CD8-positive, alpha-beta memory T cell (primary cell): Measurements from ENCODE around the gene NEXMIF. TPM values are rescaled to one million over a fixed set of nuclear protein-coding genes. Genes with fewer than 3 reads are reported as not detected.
"Not testable (repeated sequence)": the region's sequence is repeated elsewhere in the genome, so short reads cannot be mapped to it uniquely, and the experiment has no call there.

Source experiments
- CTCF ChIA-PET: fragments of 350-600 bp; sonication (Branson Sonifier 250); formaldehyde crosslinking; loops from one replicate; lab custom pipeline; 2021; ENCODE audit warnings: antibody characterized with exemption; lab: Charles Lee
- POLR2A ChIA-PET: fragments of 350-600 bp; sonication (Branson Sonifier 250); formaldehyde crosslinking; loops from one replicate; lab custom pipeline; 2021; ENCODE audit warnings: antibody characterized with exemption; lab: Charles Lee
- DNase-seq, 5 donors: peaks; one replicate each; pipeline versions ENCODE4 v3.0.0 to v3.0.0-alpha.2; 2020 to 2022; ENCODE audit warnings: mixed read lengths in 1 of 5
- H3K27ac ChIP-seq: one replicate; pipeline ENCODE4 v1.7.0; 2013; ENCODE audit warnings: low read depth, mild to moderate bottlenecking, low read length, moderate library complexity
- H3K27me3 ChIP-seq: 2 replicates; pipeline ENCODE4 v1.7.0; 2013; ENCODE audit warnings: low read length, mild to moderate bottlenecking; ENCODE audit not compliant: insufficient read depth, poor library complexity, severe bottlenecking
- H3K36me3 ChIP-seq: 2 replicates; pipeline ENCODE4 v1.7.0; 2013; ENCODE audit warnings: mild to moderate bottlenecking, low read length, moderate library complexity; ENCODE audit not compliant: insufficient read depth
- H3K4me1 ChIP-seq: 2 replicates; pipeline ENCODE4 v1.7.0; 2013; ENCODE audit warnings: mild to moderate bottlenecking, low read length, moderate library complexity; ENCODE audit not compliant: insufficient read depth
- H3K4me3 ChIP-seq: 2 replicates; pipeline ENCODE4 v1.7.0; 2013; ENCODE audit warnings: mild to moderate bottlenecking, low read length
- H3K9me3 ChIP-seq: 2 replicates; pipeline ENCODE4 v1.7.0; 2013; ENCODE audit warnings: mild to moderate bottlenecking, low read length
- H3K27ac Mint-ChIP-seq, 8 donors: one replicate each; pipeline ENCODE4 v1.8.0; 2020 to 2021; ENCODE audit warnings: mixed read lengths in 8 of 8, mild to moderate bottlenecking in 6 of 8, inconsistent platforms in 3 of 8, moderate library complexity in 3 of 8
- H3K27me3 Mint-ChIP-seq, 2 donors: one replicate each; pipeline ENCODE4 v1.8.0; 2020 to 2021; ENCODE audit warnings: mixed read lengths in 2 of 2, mild to moderate bottlenecking in 1 of 2, moderate library complexity in 1 of 2
- H3K36me3 Mint-ChIP-seq, 3 donors: one replicate each; pipeline ENCODE4 v1.8.0; 2020 to 2021; ENCODE audit warnings: mixed read lengths in 3 of 3, inconsistent platforms in 1 of 3, mild to moderate bottlenecking in 1 of 3
- H3K4me1 Mint-ChIP-seq, 3 donors: one replicate each; pipeline ENCODE4 v1.8.0; 2020 to 2021; ENCODE audit warnings: mixed read lengths in 3 of 3, inconsistent platforms in 1 of 3, mild to moderate bottlenecking in 1 of 3
- H3K4me3 Mint-ChIP-seq, 7 donors: one replicate each; pipeline ENCODE4 v1.8.0; 2020 to 2021; ENCODE audit warnings: mixed read lengths in 7 of 7, mild to moderate bottlenecking in 6 of 7, moderate library complexity in 4 of 7, inconsistent platforms in 2 of 7
- H3K9me3 Mint-ChIP-seq, 5 donors: one replicate each; pipeline ENCODE4 v1.8.0; 2020 to 2022; ENCODE audit warnings: mixed read lengths in 5 of 5, mild to moderate bottlenecking in 3 of 5, moderate library complexity in 2 of 5, inconsistent platforms in 1 of 5
- polyA plus RNA-seq: library from polyadenylated mRNA; unstranded; fragments of 300-500 nt; fragmentation: Illumina TruSeq; gene quantifications from one replicate; pipeline ENCODE4 v1.2.3, GENCODE V29; 2021
- total RNA-seq, 2 experiments: library from RNA; stranded (reverse); gene quantifications; one replicate each; pipeline ENCODE4 v1.2.3, GENCODE V29; 2021

NEXMIF gene
- total and polyA plus RNA-seq, 3 experiments from 2014 or later, result 0.02 TPM; not detected in 2

GRCh38 chrX:74922922-74923543, 2.2 kb downstream of the NEXMIF start:
- POLR2A ChIA-PET, result no interaction called here

GRCh38 chrX:74911494-74911893, 13.8 kb downstream of the NEXMIF start:
- POLR2A ChIA-PET, result no interaction called here
- Histone ChIP-seq H3K9me3 (no peaks in the 10 kb centered on the region), H3K4me3 (no peak overlapping the region), H3K4me1 (no peaks in the 10 kb centered on the region), H3K36me3 (no peaks in the 10 kb centered on the region), H3K27ac (no peak overlapping the region), H3K27me3 (no peaks in the 10 kb centered on the region)
- CTCF ChIA-PET, result no interaction called here
- Mint-ChIP-seq H3K4me1 (no peaks in the 10 kb centered on the region), H3K4me3 (no peak overlapping the region), H3K27ac (no peak overlapping the region), H3K27me3 (peaks cover 0 to 8% of the 10 kb centered on the region in 2 donors), H3K36me3 (no peaks in the 10 kb centered on the region), H3K9me3 (no peaks in the 10 kb centered on the region)
- no peak for DNase-seq

More at GRCh38 chrX:74922922-74923543, 2.2 kb downstream of the NEXMIF start:
- H3K4me1 Mint-ChIP-seq, result peaks cover 6 to 12% (median 9%) of the 10 kb centered on the region in 3 donors
- H3K27me3 Mint-ChIP-seq, result peaks cover 30 to 35% of the 10 kb centered on the region in 2 donors
- no peak overlapping the region for H3K27ac Mint-ChIP-seq
- no peaks in the 10 kb centered on the region for H3K27me3 ChIP-seq
- no peaks in the 10 kb centered on the region for H3K36me3 ChIP-seq
- CTCF ChIA-PET, result no interaction called here
- no peak overlapping the region for H3K4me3 ChIP-seq
- H3K4me3 Mint-ChIP-seq, result no peak overlapping the region
- no peaks in the 10 kb centered on the region for H3K4me1 ChIP-seq
- DNase-seq, result no peak
- H3K9me3 Mint-ChIP-seq, result peaks cover 0 to 2% (median 0%) of the 10 kb centered on the region in 5 donors
- no peaks in the 10 kb centered on the region for H3K36me3 Mint-ChIP-seq
- no peak overlapping the region for H3K27ac ChIP-seq
- no peaks in the 10 kb centered on the region for H3K9me3 ChIP-seq

GRCh38 chrX:74906417-74906816, 18.8 kb downstream of the NEXMIF start:
- Histone ChIP-seq H3K27me3 (no peaks in the 10 kb centered on the region), H3K4me1 (no peaks in the 10 kb centered on the region), H3K4me3 (no peak overlapping the region), H3K9me3 (no peaks in the 10 kb centered on the region), H3K27ac (no peak overlapping the region), H3K36me3 (no peaks in the 10 kb centered on the region)
- Mint-ChIP-seq H3K4me1 (no peaks in the 10 kb centered on the region), H3K9me3 (no peaks in the 10 kb centered on the region), H3K4me3 (no peak overlapping the region), H3K27me3 (peaks cover 0 to 8% of the 10 kb centered on the region in 2 donors), H3K27ac (no peak overlapping the region), H3K36me3 (no peaks in the 10 kb centered on the region)
- DNase-seq, result no peak
- ChIA-PET CTCF (no interaction called here), POLR2A (no interaction called here)

- Histone ChIP-seq H3K27me3 (no peaks in the 10 kb centered on the region), H3K9me3 (no peaks in the 10 kb centered on the region), H3K36me3 (no peaks in the 10 kb centered on the region), H3K4me1 (no peaks in the 10 kb centered on the region), H3K4me3 (no peak overlapping the region), H3K27ac (no peak overlapping the region)
- CTCF ChIA-PET, result no interaction called here
- POLR2A ChIA-PET, result no interaction called here
- no peak for DNase-seq
- no peak overlapping the region for H3K27ac Mint-ChIP-seq
- H3K4me1 Mint-ChIP-seq, result no peaks in the 10 kb centered on the region
- peaks cover 0 to 1% of the 10 kb centered on the region in 2 donors for H3K27me3 Mint-ChIP-seq
- H3K36me3 Mint-ChIP-seq, result no peaks in the 10 kb centered on the region
- H3K4me3 Mint-ChIP-seq, result no peak overlapping the region
- no peaks in the 10 kb centered on the region for H3K9me3 Mint-ChIP-seq
Measured at GRCh38 chrX:74902806-74903205, 22.4 kb downstream of the NEXMIF start.

- CTCF ChIA-PET, result no interaction called here
- no peaks in the 10 kb centered on the region for H3K9me3 ChIP-seq
- Mint-ChIP-seq H3K4me1 (no peaks in the 10 kb centered on the region), H3K4me3 (no peak overlapping the region), H3K9me3 (no peaks in the 10 kb centered on the region), H3K27me3 (peaks cover 6 to 14% of the 10 kb centered on the region in 2 donors), H3K27ac (no peak overlapping the region), H3K36me3 (no peaks in the 10 kb centered on the region)
- H3K4me3 ChIP-seq, result no peak overlapping the region
- no peak for DNase-seq
- POLR2A ChIA-PET, result no interaction called here
- H3K27ac ChIP-seq, result no peak overlapping the region
- no peaks in the 10 kb centered on the region for H3K27me3 ChIP-seq
- H3K4me1 ChIP-seq, result no peaks in the 10 kb centered on the region
- H3K36me3 ChIP-seq, result no peaks in the 10 kb centered on the region
Measured at GRCh38 chrX:74892561-74892960, 32.7 kb downstream of the NEXMIF start.

- Histone ChIP-seq H3K4me3 (no peak overlapping the region), H3K27me3 (no peaks in the 10 kb centered on the region), H3K4me1 (no peaks in the 10 kb centered on the region), H3K36me3 (no peaks in the 10 kb centered on the region), H3K27ac (no peak overlapping the region), H3K9me3 (no peaks in the 10 kb centered on the region)
- Mint-ChIP-seq H3K27me3 (peaks cover 4 to 10% of the 10 kb centered on the region in 2 donors), H3K27ac (no peak overlapping the region), H3K4me1 (no peaks in the 10 kb centered on the region), H3K36me3 (no peaks in the 10 kb centered on the region), H3K4me3 (no peak overlapping the region), H3K9me3 (peaks cover 0 to 2% (median 0%) of the 10 kb centered on the region in 5 donors)
- POLR2A ChIA-PET, result no interaction called here
- CTCF ChIA-PET, result no interaction called here
- DNase-seq, result no peak
Measured at GRCh38 chrX:74890676-74891430, 34.4 kb downstream of the NEXMIF start.

- CTCF ChIA-PET, H3K9me3 ChIP-seq, H3K27ac Mint-ChIP-seq, H3K4me3 ChIP-seq, H3K36me3 Mint-ChIP-seq, H3K27me3 Mint-ChIP-seq, H3K4me3 Mint-ChIP-seq, H3K4me1 ChIP-seq, H3K27ac ChIP-seq, DNase-seq, H3K27me3 ChIP-seq, H3K4me1 Mint-ChIP-seq, H3K36me3 ChIP-seq, H3K9me3 Mint-ChIP-seq, POLR2A ChIA-PET: not testable (repeated sequence)
Measured at GRCh38 chrX:74882383-74882782, 42.9 kb downstream of the NEXMIF start.

- Histone ChIP-seq H3K36me3 (no peaks in the 10 kb centered on the region), H3K4me1 (no peaks in the 10 kb centered on the region), H3K9me3 (no peaks in the 10 kb centered on the region), H3K27me3 (no peaks in the 10 kb centered on the region), H3K27ac (no peak overlapping the region), H3K4me3 (no peak overlapping the region)
- Mint-ChIP-seq H3K27ac (no peak overlapping the region), H3K27me3 (peaks cover 0 to 3% of the 10 kb centered on the region in 2 donors), H3K4me3 (no peak overlapping the region), H3K4me1 (no peaks in the 10 kb centered on the region), H3K36me3 (peaks cover 0 to 2% (median 0%) of the 10 kb centered on the region in 3 donors), H3K9me3 (peaks cover 5 to 28% (median 18%) of the 10 kb centered on the region in 5 donors)
- ChIA-PET CTCF (no interaction called here), POLR2A (no interaction called here)
- DNase-seq, result no peak
Measured at GRCh38 chrX:74865725-74866124, 59.5 kb downstream of the NEXMIF start.
